Erythroblast (primary cell): ENCODE data around the gene ZNF609.

Experiments
- GATA1 ChIP-seq: IDR thresholded peaks from 2 replicates; pipeline ENCODE4 v1.6.1; 2011; ENCODE audit warnings: low read depth, mild to moderate bottlenecking, control low read depth, low read length, moderate library complexity
- POLR2A ChIP-seq: IDR thresholded peaks from 2 replicates; pipeline ENCODE4 v1.6.1; 2011; ENCODE audit warnings: mild to moderate bottlenecking, low read length

- TF ChIP-seq POLR2A (no peak), GATA1 (no peak)
These were observed 126.6 kb downstream of the ZNF609 start for GRCh38 chr15:64586984-64587383.
